Endothelial cell of umbilical vein (primary cell): Measurements from ENCODE around the gene DUSP2. TPM values are rescaled to one million over a fixed set of nuclear protein-coding genes. Genes with fewer than 3 reads are reported as not detected.

Source experiments
- BruUV-seq: library from RNA; stranded (reverse); fragments of 400-500 nt; replicated peaks from 2 replicates; lab custom pipeline; 2021; lab: Mats Ljungman, UMichigan
- CTCF ChIA-PET: fragments of 300-600, 350-600 bp; sonication (Branson Sonifier 250); formaldehyde crosslinking; loops from one replicate; lab custom pipeline; 2021; ENCODE audit warnings: antibody characterized with exemption, inconsistent platforms; lab: Charles Lee
- POLR2A ChIA-PET: fragments of 300-600, 350-600 bp; sonication (Branson Sonifier 250); formaldehyde crosslinking; loops from one replicate; lab custom pipeline; 2021; ENCODE audit warnings: antibody characterized with exemption, inconsistent platforms; lab: Charles Lee
- DNase-seq: peaks from one replicate; pipeline ENCODE4 v3.0.0-alpha.2; 2011; ENCODE audit warnings: low read depth, low spot score
- FAIRE-seq: peaks from 2 replicates; lab custom pipeline; 2011; peaks lifted over from hg19 to GRCh38; lab: Jason Lieb, UNC
- H2AFZ ChIP-seq: 2 replicates; pipeline ENCODE4 v1.6.0; 2012; ENCODE audit warnings: low read depth, low read length, control low read depth, inconsistent platforms
- H3K27ac ChIP-seq: 2 replicates; pipeline ENCODE4 v1.5.1; 2011; ENCODE audit warnings: low read depth, mild to moderate bottlenecking, control low read depth, low read length, moderate library complexity; ENCODE audit not compliant: insufficient read depth
- H3K27me3 ChIP-seq, 2 experiments: 2 replicates each; pipeline versions ENCODE4 v1.6.0 to v1.6.1; 2011; ENCODE audit warnings: low read length in 2 of 2, mixed read lengths in 1 of 2; ENCODE audit not compliant: control insufficient read depth in 2 of 2, insufficient read depth in 2 of 2
- H3K36me3 ChIP-seq, 2 experiments: 2 replicates in 1 of 2; 3 replicates in 1 of 2; pipeline ENCODE4 v1.5.1; 2011; ENCODE audit warnings: low read length in 2 of 2, mild to moderate bottlenecking in 1 of 2, moderate library complexity in 1 of 2; ENCODE audit not compliant: control insufficient read depth in 2 of 2, insufficient read depth in 2 of 2; ENCODE audit errors: extremely low read depth in 1 of 2
- H3K4me1 ChIP-seq: 3 replicates; pipeline ENCODE4 v1.5.1; 2011; ENCODE audit warnings: mild to moderate bottlenecking, low read length; ENCODE audit not compliant: control insufficient read depth, insufficient read depth; ENCODE audit errors: extremely low read depth
- H3K4me2 ChIP-seq: 2 replicates; pipeline ENCODE4 v1.6.1; 2011; ENCODE audit warnings: low read length, control low read depth, mixed read lengths; ENCODE audit not compliant: insufficient read depth
- H3K4me3 ChIP-seq, 3 experiments: fragments of 200-600 bp in 1 of 3; sonication (generic), shearing (Covaris generic) in 1 of 3; replicated peaks in 1 of 3; 2 replicates each; pipeline ENCODE4 v1.5.1; 2011 to 2016; ENCODE audit warnings: control low read depth in 3 of 3, low read length in 3 of 3, mild to moderate bottlenecking in 2 of 3, inconsistent platforms in 1 of 3, low read depth in 1 of 3, moderate library complexity in 1 of 3; ENCODE audit not compliant: insufficient read depth in 1 of 3
- H3K79me2 ChIP-seq: 2 replicates; pipeline ENCODE4 v1.6.0; 2012; ENCODE audit warnings: low read length, inconsistent platforms; ENCODE audit not compliant: control insufficient read depth, insufficient read depth
- H3K9ac ChIP-seq: replicated peaks from 2 replicates; pipeline ENCODE3; 2011; ENCODE audit warnings: low read length, control low read depth; ENCODE audit not compliant: insufficient read depth; ENCODE audit errors: extremely low read depth
- H3K9me1 ChIP-seq: replicated peaks from 3 replicates; pipeline ENCODE4 v1.6.0; 2011; ENCODE audit warnings: mild to moderate bottlenecking, low read length; ENCODE audit not compliant: control insufficient read depth, insufficient read depth; ENCODE audit errors: extremely low read depth
- H3K9me3 ChIP-seq: replicated peaks from 2 replicates; pipeline ENCODE4 v1.5.1; 2012; ENCODE audit warnings: low read length, inconsistent platforms; ENCODE audit not compliant: control insufficient read depth, insufficient read depth
- H4K20me1 ChIP-seq: replicated peaks from 2 replicates; pipeline ENCODE3; 2011; ENCODE audit warnings: mild to moderate bottlenecking, low read length; ENCODE audit not compliant: control insufficient read depth, insufficient read depth; ENCODE audit errors: extremely low read depth
- CTCF ChIP-seq, 2 donors: IDR thresholded peaks; 1 replicate in 1 of 2; 2 replicates in 1 of 2; pipeline ENCODE4 v1.5.1; 2011; ENCODE audit warnings: low read length in 2 of 2, mild to moderate bottlenecking in 2 of 2, moderate library complexity in 2 of 2, control low read depth in 1 of 2, inconsistent platforms in 1 of 2, low read depth in 1 of 2; ENCODE audit not compliant: insufficient read depth in 1 of 2; ENCODE audit errors: extremely low read depth in 1 of 2
- EZH2 ChIP-seq: IDR thresholded peaks from 2 replicates; pipeline ENCODE4 v1.6.1; 2012; ENCODE audit warnings: borderline replicate concordance, low read depth, mild to moderate bottlenecking, moderate library complexity, low read length, inconsistent platforms; ENCODE audit not compliant: severe bottlenecking
- FOS ChIP-seq: IDR thresholded peaks from 2 replicates; pipeline ENCODE4 v1.6.1; 2011; ENCODE audit warnings: mild to moderate bottlenecking, low read length, moderate library complexity, borderline replicate concordance; ENCODE audit not compliant: insufficient read depth
- GATA2 ChIP-seq: IDR thresholded peaks from 2 replicates; pipeline ENCODE4 v1.7.0; 2011; ENCODE audit warnings: low read depth, mild to moderate bottlenecking, moderate library complexity, mixed read lengths, low read length; ENCODE audit not compliant: insufficient read length, insufficient read depth
- JUN ChIP-seq: IDR thresholded peaks from 2 replicates; pipeline ENCODE4 v1.6.1; 2011; ENCODE audit warnings: borderline replicate concordance, low read depth; ENCODE audit not compliant: insufficient read length, insufficient read depth
- MAX ChIP-seq: IDR thresholded peaks from 2 replicates; pipeline ENCODE4 v1.6.1; 2011; ENCODE audit not compliant: insufficient read depth, insufficient read length
- MYC ChIP-seq: IDR thresholded peaks from one replicate; pipeline ENCODE4 v1.6.1; 2011; ENCODE audit warnings: mild to moderate bottlenecking, low read depth, low read length
- POLR2A ChIP-seq: IDR thresholded peaks from 2 replicates; pipeline ENCODE4 v1.6.1; 2012; ENCODE audit warnings: low read depth, mild to moderate bottlenecking, control low read depth, low read length
- POLR2AphosphoS5 ChIP-seq: IDR thresholded peaks from 2 replicates; pipeline ENCODE4 v1.6.1; 2012; ENCODE audit warnings: low read depth, mild to moderate bottlenecking, control low read depth, low read length, moderate library complexity; ENCODE audit not compliant: insufficient read depth
- dilution Hi-C: fragments of 300-500 bp; cut with MboI; formaldehyde crosslinking; loops from one replicate; pipeline ENCODE4 v1.15.0; 2019; ENCODE audit warnings: low sequenced_read_pairs; ENCODE audit not compliant: extremely low pct_ligation_motif_present
- intact Hi-C: fragments of 100-400 bp; cut with micrococcal nuclease; formaldehyde crosslinking; loops from one replicate; pipeline ENCODE4 v1.10.0; 2022
- polyA plus RNA-seq, 4 experiments: library from polyadenylated mRNA; depleted of rRNA in 3 of 4; stranded (reverse) in 3 of 4; unstranded in 1 of 4; fragments of >200 nt; gene quantifications; 2 replicates each; pipeline versions ENCODE4 v1.2.1 to v1.2.3, GENCODE V29; 2011 to 2012; ENCODE audit warnings: missing spikeins in 1 of 4
- total RNA-seq: library from RNA; stranded (reverse); gene quantifications from 2 replicates; pipeline ENCODE4 v1.2.3, GENCODE V29; 2021

The DUSP2 gene
- total and polyA plus RNA-seq, 2 donors (not counting 3 experiments of a cell fraction or from before 2014, with no cell fraction given) = 0.33 TPM

- POLR2A ChIA-PET = no interaction called here
- CTCF ChIA-PET = interaction anchor here (1.1 to 1.8 kb wide), 2 partner anchors 9 to 18 kb away, joined by 3 to 7 read pairs; no protein-coding TSS in a partner anchor
- H3K9me3 ChIP-seq = no peaks in the 10 kb centered on the region
- H3K36me3 ChIP-seq = no peaks in the 10 kb centered on the region
- no peak overlapping the region for H3K4me2 ChIP-seq
- H2AFZ ChIP-seq = no peak overlapping the region
- H3K27me3 ChIP-seq = peaks cover 0 to 2% of the 10 kb centered on the region in 2 experiments
- FAIRE-seq (no peak), DNase-seq (no peak)
- BruUV-seq = no TSS peak
- H3K79me2 ChIP-seq = no peaks in the 10 kb centered on the region
- no peak overlapping the region for H3K9ac ChIP-seq
- no peaks in the 10 kb centered on the region for H3K9me1 ChIP-seq
- H3K4me3 ChIP-seq = no peak overlapping the region
- dilution Hi-C loops (no loop called here), intact Hi-C loops (no loop called here)
- H4K20me1 ChIP-seq = no peaks in the 10 kb centered on the region
- H3K4me1 ChIP-seq = no peaks in the 10 kb centered on the region
- H3K27ac ChIP-seq = no peak overlapping the region
- no peak for TF ChIP-seq MAX
- TF ChIP-seq POLR2A = no peak
Measured at GRCh38 chr2:96098900-96099590, 46.2 kb downstream of the DUSP2 start.

- no peaks in the 10 kb centered on the region for H3K9me3 ChIP-seq
- no peak overlapping the region for H3K9ac ChIP-seq
- dilution Hi-C loops = no loop called here
- H3K4me3 ChIP-seq = no peak overlapping the region
- FAIRE-seq = no peak
- no TSS peak for BruUV-seq
- H3K79me2 ChIP-seq = no peaks in the 10 kb centered on the region
- H3K27me3 ChIP-seq = peaks cover 0 to 4% of the 10 kb centered on the region in 2 experiments
- H3K27ac ChIP-seq = no peak overlapping the region
- POLR2A ChIA-PET = no interaction called here
- no peaks in the 10 kb centered on the region for H3K36me3 ChIP-seq
- no peaks in the 10 kb centered on the region for H4K20me1 ChIP-seq
- intact Hi-C loops = no loop called here
- TF ChIP-seq CTCF (IDR thresholded peaks at IDR 0.05; ENCODE audit: extremely low read depth in 1 of 2, insufficient read depth in 1 of 2, low read depth in 1 of 2, low read length in 2 of 2) = no peak
- no peak for TF ChIP-seq POLR2A
- no peak for TF ChIP-seq FOS
- TF ChIP-seq JUN = no peak
- no peak for TF ChIP-seq EZH2
- no peak for TF ChIP-seq MAX
- TF ChIP-seq POLR2AphosphoS5 = no peak
- TF ChIP-seq MYC = no peak
- no peak for TF ChIP-seq GATA2
- no peaks in the 10 kb centered on the region for H3K9me1 ChIP-seq
- H2AFZ ChIP-seq = no peak overlapping the region
- no peak for DNase-seq
- no peak overlapping the region for H3K4me2 ChIP-seq
- no peaks in the 10 kb centered on the region for H3K4me1 ChIP-seq
- CTCF ChIA-PET = interaction anchor here (1.1 kb wide), 1 partner anchor 10 kb away, joined by 3 read pairs; no protein-coding TSS in a partner anchor
Measured at GRCh38 chr2:96097951-96098823, 47.1 kb downstream of the DUSP2 start.
